Testis (tissue), 3 donors: Measurements from ENCODE around the gene TBL1X. TPM values are rescaled to one million over a fixed set of nuclear protein-coding genes. Genes with fewer than 3 reads are reported as not detected.

Experiments used
- DNase-seq: peaks from one replicate; pipeline ENCODE4 v3.0.0-alpha.2; 2019
- H3K27ac ChIP-seq, 2 donors: fragments of 200-600 bp; sonication (generic); one replicate each; pipeline ENCODE4 v1.5.1; 2019
- H3K27me3 ChIP-seq: fragments of 200-600 bp; sonication (generic); one replicate; pipeline ENCODE4 v1.5.1; 2019
- H3K36me3 ChIP-seq: fragments of 200-600 bp; sonication (generic); one replicate; pipeline ENCODE4 v1.5.1; 2017; ENCODE audit warnings: low read depth; ENCODE audit errors: missing control alignments
- H3K4me1 ChIP-seq: fragments of 200-600 bp; sonication (generic); one replicate; pipeline ENCODE4 v1.5.1; 2019
- H3K4me3 ChIP-seq, 2 donors: fragments of 200-600 bp; sonication (generic); one replicate each; pipeline ENCODE4 v1.5.1; 2017 to 2019
- H3K9me3 ChIP-seq: fragments of 200-600 bp; sonication (generic); one replicate; pipeline ENCODE4 v1.5.1; 2017
- POLR2A ChIP-seq: fragments of 450-650 bp; IDR thresholded peaks from one replicate; pipeline ENCODE4 v1.6.1; 2017; ENCODE audit warnings: antibody characterized with exemption, mild to moderate bottlenecking, moderate library complexity
- WGBS, 2 donors: methylation state at CpG; one replicate each; pipeline ENCODE4 v1.1.5; 2018; 5-methylcytosine and 5-hydroxymethylcytosine counted together
- intact Hi-C: fragments of 100-400 bp; cut with DNase I; formaldehyde crosslinking; loops from one replicate; pipeline ENCODE4 v1.15.1; 2023; ENCODE audit warnings: low total_unique reads
- polyA plus RNA-seq: library from polyadenylated mRNA; stranded (reverse); fragments of 350-450 nt; fragmentation: Illumina TruSeq; extraction: RNeasy Lipid Tissue Mini Kit (QIAGEN cat#74804); gene quantifications from one replicate; pipeline ENCODE4 v1.2.3, GENCODE V29; 2014; ENCODE audit warnings: low read depth, low replicate concordance; ENCODE audit not compliant: insufficient read depth
- total RNA-seq, 2 donors: library from RNA; depleted of rRNA; stranded (reverse); fragments of >200 nt; gene quantifications; one replicate each; pipeline ENCODE4 v1.2.3, GENCODE V29; 2016
- TF ChIP-seq, protein P1 (sequence below), 3 experiments: fragments of 450-650 bp in 2 of 3; fragments of 200-600 bp in 1 of 3; sonication (generic) in 1 of 3; IDR thresholded peaks; one replicate each; pipeline ENCODE4 v1.5.1; 2016 to 2019; ENCODE audit warnings: antibody characterized with exemption in 3 of 3, mild to moderate bottlenecking in 2 of 3, moderate library complexity in 1 of 3

TBL1X gene
- total and polyA plus RNA-seq, 3 donors from 2014 or later, result 24.0 to 69.2 (median 48.1) TPM

DNA sequence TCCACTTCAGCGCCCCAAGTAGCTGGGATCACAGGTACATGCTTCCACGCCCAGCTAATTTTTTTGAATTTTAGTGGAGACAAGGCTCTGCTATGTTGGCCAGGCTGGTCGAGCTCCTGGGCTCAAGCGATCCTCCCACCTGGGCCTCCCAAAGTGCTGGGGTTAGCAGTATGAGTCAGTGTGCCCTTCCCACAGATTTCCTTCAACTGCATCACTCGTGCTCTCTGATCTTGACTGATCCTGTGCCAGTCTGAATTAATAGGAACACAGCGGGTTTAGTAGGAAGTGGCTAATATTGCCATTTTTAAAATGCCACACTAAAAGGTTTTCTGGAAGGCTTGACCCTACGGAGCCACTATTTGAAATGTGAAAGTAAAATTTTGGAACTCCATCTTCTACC is 317.1 kb downstream of the TBL1X start:
- intact Hi-C loops, result no loop called here
- 56 to 87% methylated on average over 3 to 7 of the region's 7 CpGs for WGBS, 2 donors

DNA sequence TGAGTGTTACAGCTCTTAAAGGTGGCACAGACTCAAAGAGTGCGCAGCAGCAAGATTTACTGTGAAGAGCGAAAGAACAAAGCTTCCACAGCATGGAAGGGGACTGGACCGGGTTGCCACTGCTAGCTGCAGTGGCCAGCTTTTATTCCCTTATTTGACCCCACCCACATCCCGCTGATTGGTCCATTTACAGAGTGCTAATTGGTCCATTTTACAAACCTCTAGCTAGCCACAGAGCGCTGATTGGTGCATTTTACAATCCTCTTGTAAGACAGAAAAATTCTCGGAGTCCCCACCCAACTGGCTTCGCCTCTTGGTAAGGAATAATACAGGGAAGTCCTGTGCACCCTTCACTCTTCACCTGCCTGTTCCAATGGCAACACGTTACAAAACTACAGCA is 319.5 kb downstream of the TBL1X start:
- H3K36me3 ChIP-seq, result no peaks in the 10 kb centered on the region
- intact Hi-C loops, result no loop called here
- H3K4me1 ChIP-seq, result no peaks in the 10 kb centered on the region
- no peak overlapping the region for H3K4me3 ChIP-seq
- no peaks in the 10 kb centered on the region for H3K27me3 ChIP-seq
- H3K9me3 ChIP-seq, result no peaks in the 10 kb centered on the region
- TF ChIP-seq, protein P1, sequence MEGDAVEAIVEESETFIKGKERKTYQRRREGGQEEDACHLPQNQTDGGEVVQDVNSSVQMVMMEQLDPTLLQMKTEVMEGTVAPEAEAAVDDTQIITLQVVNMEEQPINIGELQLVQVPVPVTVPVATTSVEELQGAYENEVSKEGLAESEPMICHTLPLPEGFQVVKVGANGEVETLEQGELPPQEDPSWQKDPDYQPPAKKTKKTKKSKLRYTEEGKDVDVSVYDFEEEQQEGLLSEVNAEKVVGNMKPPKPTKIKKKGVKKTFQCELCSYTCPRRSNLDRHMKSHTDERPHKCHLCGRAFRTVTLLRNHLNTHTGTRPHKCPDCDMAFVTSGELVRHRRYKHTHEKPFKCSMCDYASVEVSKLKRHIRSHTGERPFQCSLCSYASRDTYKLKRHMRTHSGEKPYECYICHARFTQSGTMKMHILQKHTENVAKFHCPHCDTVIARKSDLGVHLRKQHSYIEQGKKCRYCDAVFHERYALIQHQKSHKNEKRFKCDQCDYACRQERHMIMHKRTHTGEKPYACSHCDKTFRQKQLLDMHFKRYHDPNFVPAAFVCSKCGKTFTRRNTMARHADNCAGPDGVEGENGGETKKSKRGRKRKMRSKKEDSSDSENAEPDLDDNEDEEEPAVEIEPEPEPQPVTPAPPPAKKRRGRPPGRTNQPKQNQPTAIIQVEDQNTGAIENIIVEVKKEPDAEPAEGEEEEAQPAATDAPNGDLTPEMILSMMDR (IDR thresholded peaks at IDR 0.05), result no peak
- TF ChIP-seq POLR2A, result no peak
- peak; percentile 15 for DNase-seq
- 66 to 73% methylated on average over 4 to 6 of the region's 8 CpGs for WGBS, 2 donors
- no peak overlapping the region for H3K27ac ChIP-seq

More for the DNA sequence above, 317.1 kb downstream of the TBL1X start:
- Histone ChIP-seq H3K27me3 (no peaks in the 10 kb centered on the region), H3K27ac (no peak overlapping the region), H3K4me3 (no peak overlapping the region), H3K4me1 (no peaks in the 10 kb centered on the region), H3K36me3 (no peaks in the 10 kb centered on the region), H3K9me3 (no peaks in the 10 kb centered on the region)
- no peak for DNase-seq
- TF ChIP-seq POLR2A, result no peak
- TF ChIP-seq, protein P1 (IDR thresholded peaks at IDR 0.05), result no peak

DNA sequence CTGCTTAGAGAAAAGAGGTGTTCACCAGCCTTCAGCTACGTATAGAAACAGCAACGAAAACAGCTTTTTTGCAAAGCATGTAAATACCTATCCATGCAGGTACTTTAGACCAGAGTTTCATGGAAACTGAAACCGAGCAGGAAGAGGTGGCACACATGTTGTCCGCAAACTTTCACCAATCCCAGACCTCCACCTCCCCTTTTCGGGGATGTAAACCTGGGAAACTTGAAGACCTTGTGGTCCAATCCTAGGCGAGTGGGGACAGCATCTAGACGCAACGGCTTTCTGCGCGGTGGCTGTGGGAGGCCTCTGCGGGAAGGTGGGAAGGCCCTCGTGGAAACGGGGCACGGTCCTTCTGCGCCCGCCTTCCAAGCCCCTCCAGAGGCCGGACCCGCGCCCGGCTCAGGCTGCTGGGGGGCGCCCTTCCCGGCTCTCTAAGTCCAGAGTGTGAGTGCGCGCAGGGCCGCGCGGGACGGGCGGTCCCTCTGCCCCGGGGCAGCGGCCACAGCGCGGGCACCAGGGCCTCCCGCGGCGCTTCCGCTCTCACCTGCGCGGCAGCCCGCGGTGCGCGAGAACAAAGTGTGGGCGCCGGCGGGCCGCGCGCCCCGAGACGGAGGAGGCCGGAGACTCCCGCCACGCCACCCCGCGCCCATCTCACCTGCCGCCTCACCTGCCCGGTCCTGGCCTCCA is 320.5 kb downstream of the TBL1X start:
- intact Hi-C loops, result no loop called here
- Histone ChIP-seq H3K4me1 (no peaks in the 10 kb centered on the region), H3K4me3 (peak overlapping the region; percentile 5 to 46), H3K27me3 (no peaks in the 10 kb centered on the region), H3K27ac (no peak overlapping the region), H3K9me3 (no peaks in the 10 kb centered on the region), H3K36me3 (no peaks in the 10 kb centered on the region)
- 35% methylated on average over 12 of the region's 58 CpGs; no CpG with 5 or more reads in 1 of the 2 donors for WGBS, 2 donors
- TF ChIP-seq POLR2A, result no peak
- TF ChIP-seq, protein P1 (IDR thresholded peaks at IDR 0.05), result no peak
- no peak for DNase-seq

DNA sequence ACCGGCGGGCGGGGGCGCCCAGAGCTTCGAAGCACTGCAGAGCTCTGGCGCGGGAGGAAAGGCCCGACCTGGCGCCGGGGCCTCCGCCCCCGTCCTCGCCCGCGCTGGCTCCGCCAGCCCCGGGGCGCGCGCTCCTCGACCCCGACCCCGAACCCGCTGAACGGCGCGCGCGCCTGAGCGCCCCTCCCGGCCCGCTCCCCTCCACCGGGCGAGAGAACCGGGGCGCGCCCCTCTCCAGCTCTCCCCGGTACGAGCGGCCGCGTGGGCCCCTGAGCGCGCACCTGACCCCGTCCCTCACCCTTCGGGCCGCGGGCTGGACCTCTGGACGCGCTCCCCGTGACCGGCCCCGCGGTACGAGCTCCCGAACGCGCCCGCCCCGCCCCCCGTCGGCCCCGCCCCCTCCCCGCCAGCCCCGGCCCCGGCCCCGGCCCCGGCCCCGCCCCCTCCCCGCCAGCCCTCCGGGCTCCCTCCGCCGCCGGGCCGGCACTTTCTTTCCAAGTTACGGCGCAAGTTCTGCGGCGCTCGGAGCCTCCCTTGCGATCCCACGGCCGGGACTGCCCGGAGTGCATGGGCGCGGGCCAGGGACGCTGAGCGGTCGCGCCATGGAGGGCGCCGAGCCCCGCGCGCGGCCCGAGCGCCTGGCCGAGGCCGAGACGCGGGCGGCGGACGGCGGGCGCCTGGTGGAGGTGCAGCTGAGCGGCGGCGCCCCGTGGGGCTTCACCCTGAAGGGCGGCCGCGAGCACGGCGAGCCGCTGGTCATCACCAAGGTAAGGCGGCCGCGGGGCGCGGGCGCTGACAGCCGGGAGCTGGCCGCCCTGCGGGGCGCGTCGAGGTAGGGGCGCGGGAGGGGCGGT is 321.3 kb downstream of the TBL1X start, which contains the start of gene SHROOM2:
Gene SHROOM2, plus strand, starts transcription at position 486 of the 854 bp plus-strand sequence. Its CDS starts 117 bp downstream, at position 603.
- H3K36me3 ChIP-seq, result no peaks in the 10 kb centered on the region
- peak within 1 kb of the TSS; percentile 46 to 59 for H3K4me3 ChIP-seq
- no peaks in the 10 kb centered on the region for H3K27me3 ChIP-seq
- peak; percentile 28 for DNase-seq
- no peak within 1 kb of the TSS for H3K27ac ChIP-seq
- intact Hi-C loops, result no loop called here
- 1% methylated on average over 18 of the region's 132 CpGs; no CpG with 5 or more reads in 1 of the 2 donors for WGBS, 2 donors
- no peaks in the 10 kb centered on the region for H3K4me1 ChIP-seq
- TF ChIP-seq, protein P1 (IDR thresholded peaks at IDR 0.05), result no peak
- TF ChIP-seq POLR2A, result no peak
- H3K9me3 ChIP-seq, result no peaks in the 10 kb centered on the region
